Activated naive CD4-positive, alpha-beta T cell treated with anti-CD3 and anti-CD28 coated beads, Interleukin-2, amount 10 ng/mL, durations not matched to agents 7 days and 5 days (primary cell): ENCODE measurements around the gene TBRG4.

Experiments
- CTCF ChIA-PET: fragments of 350-600 bp; sonication (Branson Sonifier 250); formaldehyde crosslinking; loops from one replicate; lab custom pipeline; 2021; ENCODE audit warnings: antibody characterized with exemption; lab: Charles Lee
- DNase-seq: peaks from one replicate; pipeline ENCODE4 v3.0.0-alpha.2; 2020
- H3K27ac Mint-ChIP-seq: one replicate; pipeline ENCODE4 v1.8.0; 2021; ENCODE audit warnings: mild to moderate bottlenecking, moderate library complexity, mixed read lengths
- H3K27me3 Mint-ChIP-seq: one replicate; pipeline ENCODE4 v1.8.0; 2021; ENCODE audit warnings: mild to moderate bottlenecking, mixed read lengths
- H3K36me3 Mint-ChIP-seq: one replicate; pipeline ENCODE4 v1.8.0; 2021; ENCODE audit warnings: mixed read lengths
- H3K4me1 Mint-ChIP-seq: one replicate; pipeline ENCODE4 v1.8.0; 2021; ENCODE audit warnings: mixed read lengths
- H3K4me3 Mint-ChIP-seq: one replicate; pipeline ENCODE4 v1.8.0; 2021; ENCODE audit warnings: mild to moderate bottlenecking, moderate library complexity, mixed read lengths
- H3K9me3 Mint-ChIP-seq: one replicate; pipeline ENCODE4 v1.8.0; 2021; ENCODE audit warnings: mixed read lengths

Gene TBRG4

GRCh38 chr7:45085619-45086200 lies 25.8 kb downstream of the TBRG4 start:
- no peak overlapping the region for H3K27ac Mint-ChIP-seq
- peaks cover 9% of the 10 kb centered on the region for H3K4me1 Mint-ChIP-seq
- H3K36me3 Mint-ChIP-seq = no peaks in the 10 kb centered on the region
- no peak for DNase-seq
- no peaks in the 10 kb centered on the region for H3K9me3 Mint-ChIP-seq
- H3K4me3 Mint-ChIP-seq = no peak overlapping the region
- CTCF ChIA-PET = interaction anchor here (0.7 to 1.0 kb wide), 2 partner anchors 50 to 564 kb away, joined by 3 read pairs; no protein-coding TSS in a partner anchor
- peaks cover 62% of the 10 kb centered on the region for H3K27me3 Mint-ChIP-seq

- CTCF ChIA-PET = interaction anchor here (0.7 to 1.0 kb wide), 2 partner anchors 51 to 564 kb away, joined by 3 read pairs; no protein-coding TSS in a partner anchor
- Mint-ChIP-seq H3K27ac (no peak overlapping the region), H3K27me3 (peaks cover 57% of the 10 kb centered on the region), H3K36me3 (no peaks in the 10 kb centered on the region), H3K4me1 (peaks cover 9% of the 10 kb centered on the region), H3K4me3 (no peak overlapping the region), H3K9me3 (no peaks in the 10 kb centered on the region)
- DNase-seq = no peak
Observed at GRCh38 chr7:45084901-45085618, 26.4 kb downstream of the TBRG4 start.

- no peak for DNase-seq
- H3K36me3 Mint-ChIP-seq = no peaks in the 10 kb centered on the region
- peaks cover 50% of the 10 kb centered on the region for H3K27me3 Mint-ChIP-seq
- no peaks in the 10 kb centered on the region for H3K9me3 Mint-ChIP-seq
- peaks cover 3% of the 10 kb centered on the region for H3K4me1 Mint-ChIP-seq
- no peak overlapping the region for H3K4me3 Mint-ChIP-seq
- no peak overlapping the region for H3K27ac Mint-ChIP-seq
- CTCF ChIA-PET = no interaction called here
Observed at GRCh38 chr7:45084336-45084735, 27.2 kb downstream of the TBRG4 start.

- Mint-ChIP-seq H3K4me3 (no peak overlapping the region), H3K4me1 (no peaks in the 10 kb centered on the region), H3K27me3 (peaks cover 38% of the 10 kb centered on the region), H3K27ac (no peak overlapping the region), H3K9me3 (no peaks in the 10 kb centered on the region), H3K36me3 (no peaks in the 10 kb centered on the region)
- DNase-seq = no peak
- CTCF ChIA-PET = no interaction called here
Observed at GRCh38 chr7:45082831-45083331, 28.6 kb downstream of the TBRG4 start.

- CTCF ChIA-PET = interaction anchor here (2.5 kb wide), 1 partner anchor 54 kb away, joined by 21 read pairs; no protein-coding TSS in a partner anchor
- Mint-ChIP-seq H3K27ac (no peak overlapping the region), H3K4me3 (no peak overlapping the region), H3K27me3 (peaks cover 31% of the 10 kb centered on the region), H3K9me3 (no peaks in the 10 kb centered on the region), H3K36me3 (no peaks in the 10 kb centered on the region), H3K4me1 (no peaks in the 10 kb centered on the region)
- DNase-seq = no peak
Observed at GRCh38 chr7:45082031-45082830, 29.3 kb downstream of the TBRG4 start.

GRCh38 chr7:45081670-45081974 lies 29.9 kb downstream of the TBRG4 start:
- CTCF ChIA-PET = interaction anchor here (1.8 to 2.5 kb wide), 2 partner anchors 11 to 54 kb away, joined by 7 to 21 read pairs; no protein-coding TSS in a partner anchor
- DNase-seq = no peak
- no peak overlapping the region for H3K27ac Mint-ChIP-seq
- peaks cover 25% of the 10 kb centered on the region for H3K27me3 Mint-ChIP-seq
- H3K36me3 Mint-ChIP-seq = peaks cover 3% of the 10 kb centered on the region
- H3K9me3 Mint-ChIP-seq = no peaks in the 10 kb centered on the region
- H3K4me3 Mint-ChIP-seq = no peak overlapping the region
- H3K4me1 Mint-ChIP-seq = no peaks in the 10 kb centered on the region

- Mint-ChIP-seq H3K27ac (peak overlapping the region; percentile 69), H3K9me3 (no peaks in the 10 kb centered on the region), H3K27me3 (peaks cover 20% of the 10 kb centered on the region), H3K4me1 (no peaks in the 10 kb centered on the region), H3K36me3 (peaks cover 7% of the 10 kb centered on the region), H3K4me3 (no peak overlapping the region)
- DNase-seq = no peak
- CTCF ChIA-PET = interaction anchor here (1.8 to 2.5 kb wide), 2 partner anchors 10 to 55 kb away, joined by 7 to 21 read pairs; no protein-coding TSS in a partner anchor
Observed at GRCh38 chr7:45080958-45081669, 30.4 kb downstream of the TBRG4 start.

- no peak overlapping the region for H3K4me3 Mint-ChIP-seq
- DNase-seq = peak; percentile 40
- H3K27ac Mint-ChIP-seq = peak overlapping the region; percentile 69
- H3K27me3 Mint-ChIP-seq = peaks cover 13% of the 10 kb centered on the region
- H3K9me3 Mint-ChIP-seq = no peaks in the 10 kb centered on the region
- no peaks in the 10 kb centered on the region for H3K4me1 Mint-ChIP-seq
- CTCF ChIA-PET = interaction anchor here (1.8 to 2.5 kb wide), 2 partner anchors 10 to 56 kb away, joined by 7 to 21 read pairs; no protein-coding TSS in a partner anchor
- peaks cover 11% of the 10 kb centered on the region for H3K36me3 Mint-ChIP-seq
Observed at GRCh38 chr7:45080265-45080957, 31.1 kb downstream of the TBRG4 start.

GRCh38 chr7:45078125-45078681 lies 33.3 kb downstream of the TBRG4 start:
- Mint-ChIP-seq H3K36me3 (peaks cover 27% of the 10 kb centered on the region), H3K9me3 (no peaks in the 10 kb centered on the region), H3K27me3 (peaks cover 4% of the 10 kb centered on the region), H3K27ac (peak overlapping the region; percentile 19), H3K4me1 (no peaks in the 10 kb centered on the region), H3K4me3 (no peak overlapping the region)
- no peak for DNase-seq
- CTCF ChIA-PET = no interaction called here

GRCh38 chr7:45077579-45077978 lies 33.9 kb downstream of the TBRG4 start:
- H3K27me3 Mint-ChIP-seq = peaks cover 4% of the 10 kb centered on the region
- CTCF ChIA-PET = no interaction called here
- DNase-seq = no peak
- H3K27ac Mint-ChIP-seq = no peak overlapping the region
- H3K36me3 Mint-ChIP-seq = peaks cover 33% of the 10 kb centered on the region
- H3K4me1 Mint-ChIP-seq = no peaks in the 10 kb centered on the region
- no peak overlapping the region for H3K4me3 Mint-ChIP-seq
- H3K9me3 Mint-ChIP-seq = no peaks in the 10 kb centered on the region

- CTCF ChIA-PET = interaction anchor here (0.9 kb wide), 1 partner anchor 59 kb away, joined by 3 read pairs; no protein-coding TSS in a partner anchor
- Mint-ChIP-seq H3K4me1 (no peaks in the 10 kb centered on the region), H3K27ac (no peak overlapping the region), H3K4me3 (no peak overlapping the region), H3K36me3 (peaks cover 39% of the 10 kb centered on the region), H3K27me3 (peaks cover 4% of the 10 kb centered on the region), H3K9me3 (no peaks in the 10 kb centered on the region)
- no peak for DNase-seq
Observed at GRCh38 chr7:45076946-45077345, 34.6 kb downstream of the TBRG4 start.

GRCh38 chr7:45075871-45076796 lies 35.4 kb downstream of the TBRG4 start:
- H3K4me3 Mint-ChIP-seq = no peak overlapping the region
- peaks cover 4% of the 10 kb centered on the region for H3K27me3 Mint-ChIP-seq
- peaks cover 43% of the 10 kb centered on the region for H3K36me3 Mint-ChIP-seq
- no peak overlapping the region for H3K27ac Mint-ChIP-seq
- no peaks in the 10 kb centered on the region for H3K9me3 Mint-ChIP-seq
- no peaks in the 10 kb centered on the region for H3K4me1 Mint-ChIP-seq
- no peak for DNase-seq
- CTCF ChIA-PET = interaction anchor here (0.8 to 0.9 kb wide), 2 partner anchors 60 to 102 kb away, joined by 3 read pairs; no protein-coding TSS in a partner anchor
